Activated CD8-positive, alpha-beta memory T cell treated with anti-CD3 and anti-CD28 coated beads for 24 hours (primary cell): ENCODE results near the gene HLA-DOB.

Source experiments
- DNase-seq: peaks from one replicate; pipeline ENCODE4 v3.0.0-alpha.2; 2020

Gene HLA-DOB

DNA sequence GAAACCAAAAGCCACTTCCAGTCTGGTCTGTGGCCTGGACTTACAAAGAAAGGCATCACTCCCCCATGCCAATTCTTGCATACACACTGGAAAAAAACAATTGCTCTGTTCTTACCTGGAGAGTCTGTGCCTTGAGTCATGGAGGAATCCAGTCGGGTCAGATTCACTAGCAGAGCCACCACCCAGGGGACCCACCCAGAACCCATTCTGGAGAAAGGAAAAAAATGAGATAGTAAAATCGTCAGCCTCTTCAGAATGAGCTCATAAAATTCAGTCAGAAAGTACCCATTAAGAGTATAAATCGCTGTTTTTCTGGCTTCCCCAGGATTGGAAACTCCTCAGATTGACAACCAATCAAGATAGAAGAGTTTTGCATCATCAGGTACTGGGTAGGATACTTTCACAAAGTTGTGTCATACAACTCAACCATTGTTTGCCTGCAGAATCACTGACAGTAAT, at the start of gene HLA-DOB:
Gene HLA-DOB (minus strand): TSS at position 257 of the 459 bp plus-strand sequence. CDS start 51 bp downstream, at position 206.
- no peak for DNase-seq

DNA sequence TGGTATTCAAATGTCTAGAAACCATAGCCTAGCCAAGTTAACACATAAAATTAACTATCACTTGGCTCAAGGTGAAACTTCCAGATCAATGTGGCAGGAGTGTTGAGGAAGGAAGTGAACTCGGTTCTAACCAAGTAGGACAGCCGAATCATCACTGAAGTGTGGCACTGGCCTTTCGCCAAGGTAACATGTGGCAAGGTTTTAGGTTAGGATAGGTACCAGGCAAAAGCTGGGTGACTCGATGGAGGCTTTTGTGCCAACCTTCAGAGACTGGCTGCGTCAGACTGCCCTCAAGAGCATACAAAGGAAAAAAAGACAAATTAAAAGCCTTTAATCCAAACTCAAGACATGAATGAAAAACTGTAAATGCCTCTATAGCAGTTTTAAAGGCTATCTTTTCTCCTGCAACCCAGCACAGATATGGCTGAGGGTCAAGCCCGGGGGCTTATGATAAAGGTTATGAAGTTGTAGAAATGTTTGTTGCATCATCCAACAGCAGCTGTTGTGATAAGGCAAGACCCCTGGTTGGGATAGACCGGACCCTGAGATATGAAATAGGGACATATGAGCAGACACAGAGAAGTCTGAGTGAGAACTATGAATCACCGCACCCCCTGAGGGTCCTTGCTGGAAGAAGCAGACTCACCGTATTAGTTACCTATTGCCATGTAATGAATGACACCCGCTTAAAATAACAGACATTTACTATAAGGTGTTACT, 49.1 kb upstream of the HLA-DOB start:
- peak; percentile 56 for DNase-seq

DNA sequence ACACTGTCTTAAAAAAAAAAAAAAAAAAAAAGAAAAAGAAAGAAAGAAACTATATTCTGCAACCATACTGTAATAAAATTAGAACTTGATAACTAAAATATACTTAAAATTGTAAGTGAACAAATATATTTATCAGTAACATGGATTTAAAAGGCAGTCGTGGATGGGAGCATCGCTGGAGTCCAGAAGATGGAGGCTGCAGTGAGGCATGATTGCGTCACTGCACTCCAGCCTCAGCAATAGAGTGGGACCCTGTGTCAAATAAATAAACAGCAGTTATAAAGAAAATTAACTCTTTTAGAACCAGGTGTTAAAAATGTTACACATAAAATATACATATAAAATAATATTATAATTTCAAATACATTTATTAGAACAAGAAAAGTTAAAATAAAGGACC, 45.9 kb upstream of the HLA-DOB start:
- DNase-seq, result no peak

DNA sequence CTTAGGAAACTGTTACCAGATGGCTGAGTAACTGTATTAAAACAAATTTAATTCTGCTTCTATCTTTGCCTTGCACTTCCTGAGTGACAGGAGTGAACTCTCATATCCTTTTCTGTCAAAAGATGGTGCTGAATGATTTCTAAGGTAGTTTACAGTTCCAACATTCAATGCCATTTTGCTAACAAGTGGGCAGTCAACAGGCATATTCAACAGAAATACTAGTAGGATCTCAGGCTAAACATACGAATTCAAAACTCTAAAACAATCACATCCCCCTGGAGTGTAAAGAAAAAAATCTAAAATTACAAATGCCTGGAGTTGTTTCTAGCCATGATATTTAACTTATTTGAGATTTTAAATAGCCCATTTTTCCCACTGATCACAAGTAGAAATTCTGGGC, 43.9 kb upstream of the HLA-DOB start:
- no peak for DNase-seq

DNA sequence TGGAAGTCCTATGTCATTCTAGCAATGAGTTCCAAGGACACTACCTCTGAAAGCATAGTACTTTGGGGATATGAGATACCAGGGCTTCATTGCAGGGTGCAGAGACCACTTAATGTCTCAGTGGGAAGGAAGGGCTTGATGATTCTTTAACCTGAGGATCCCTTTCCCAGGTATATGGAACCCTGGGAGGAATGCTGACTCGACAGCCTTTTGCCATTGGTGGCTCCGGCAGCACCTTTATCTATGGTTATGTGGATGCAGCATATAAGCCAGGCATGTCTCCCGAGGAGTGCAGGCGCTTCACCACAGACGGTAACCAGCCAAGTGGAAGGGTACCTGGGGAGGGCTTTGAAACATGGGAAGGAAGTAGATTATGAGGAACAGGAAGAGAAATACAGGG, 41.4 kb upstream of the HLA-DOB start:
- no peak for DNase-seq

DNA sequence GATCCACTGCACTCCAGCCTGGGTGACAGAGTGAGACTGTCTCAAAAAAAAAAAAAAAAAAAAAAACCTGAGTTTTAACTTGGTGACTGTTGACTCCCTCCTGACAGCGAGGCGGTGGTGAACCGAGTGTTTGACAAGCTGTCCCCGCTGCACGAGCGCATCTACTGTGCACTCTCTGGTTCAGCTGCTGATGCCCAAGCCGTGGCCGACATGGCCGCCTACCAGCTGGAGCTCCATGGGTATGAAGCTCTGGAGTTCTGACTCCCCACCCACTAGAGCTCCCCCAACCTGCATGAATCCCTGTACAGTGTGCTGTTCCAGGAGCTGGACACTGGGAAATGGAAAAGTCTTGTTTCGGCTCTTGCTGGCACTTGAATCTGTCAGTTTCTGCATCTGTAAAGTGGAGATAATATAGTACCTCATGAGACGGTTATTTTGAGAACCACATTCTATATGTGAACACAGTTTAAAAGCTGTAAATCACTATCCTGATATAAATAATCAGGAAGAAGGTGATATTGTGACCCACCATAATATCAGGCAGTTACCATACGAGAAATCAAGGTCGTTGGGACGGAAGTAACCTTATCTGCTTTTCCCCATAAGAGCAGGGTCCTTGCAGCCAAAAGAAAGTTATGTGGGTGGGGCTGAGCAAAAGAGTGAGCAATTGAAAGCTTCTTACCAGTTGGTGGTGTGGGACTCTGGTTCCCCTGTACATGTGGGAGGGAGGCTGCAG, 40.5 kb upstream of the HLA-DOB start:
- no peak for DNase-seq

DNA sequence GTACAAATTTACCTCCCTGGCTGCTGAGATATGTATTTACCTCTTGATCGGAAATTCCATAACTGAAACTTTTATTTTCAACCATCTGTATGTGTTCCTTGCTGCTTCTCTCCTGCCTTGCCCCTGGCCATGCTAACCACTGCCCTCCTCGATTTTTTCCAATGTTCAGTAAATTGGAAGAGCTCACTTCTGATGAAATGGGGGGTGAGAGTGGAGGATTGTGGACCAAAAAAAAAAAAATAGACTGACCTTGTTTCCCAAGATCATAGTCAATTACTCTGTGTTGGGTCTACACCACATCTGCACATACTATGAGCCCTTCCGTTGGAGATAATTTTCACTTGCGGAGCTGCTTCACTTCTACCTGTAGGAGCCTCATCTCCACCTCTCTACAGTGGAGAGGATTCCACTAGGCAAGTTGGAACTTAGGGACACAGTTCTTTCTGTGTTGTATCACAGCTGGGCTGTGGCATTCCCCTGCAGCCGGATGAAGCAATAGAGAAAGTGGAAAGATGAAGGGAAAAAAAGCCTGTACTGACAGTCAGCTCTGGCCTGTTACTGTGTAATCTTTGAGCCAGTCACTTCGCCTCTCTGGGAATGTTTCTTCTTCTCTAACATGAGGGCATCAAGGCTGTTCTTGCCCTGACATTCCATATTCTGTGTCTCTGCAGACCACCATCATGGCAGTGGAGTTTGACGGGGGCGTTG, 38.8 kb upstream of the HLA-DOB start:
- no peak for DNase-seq

DNA sequence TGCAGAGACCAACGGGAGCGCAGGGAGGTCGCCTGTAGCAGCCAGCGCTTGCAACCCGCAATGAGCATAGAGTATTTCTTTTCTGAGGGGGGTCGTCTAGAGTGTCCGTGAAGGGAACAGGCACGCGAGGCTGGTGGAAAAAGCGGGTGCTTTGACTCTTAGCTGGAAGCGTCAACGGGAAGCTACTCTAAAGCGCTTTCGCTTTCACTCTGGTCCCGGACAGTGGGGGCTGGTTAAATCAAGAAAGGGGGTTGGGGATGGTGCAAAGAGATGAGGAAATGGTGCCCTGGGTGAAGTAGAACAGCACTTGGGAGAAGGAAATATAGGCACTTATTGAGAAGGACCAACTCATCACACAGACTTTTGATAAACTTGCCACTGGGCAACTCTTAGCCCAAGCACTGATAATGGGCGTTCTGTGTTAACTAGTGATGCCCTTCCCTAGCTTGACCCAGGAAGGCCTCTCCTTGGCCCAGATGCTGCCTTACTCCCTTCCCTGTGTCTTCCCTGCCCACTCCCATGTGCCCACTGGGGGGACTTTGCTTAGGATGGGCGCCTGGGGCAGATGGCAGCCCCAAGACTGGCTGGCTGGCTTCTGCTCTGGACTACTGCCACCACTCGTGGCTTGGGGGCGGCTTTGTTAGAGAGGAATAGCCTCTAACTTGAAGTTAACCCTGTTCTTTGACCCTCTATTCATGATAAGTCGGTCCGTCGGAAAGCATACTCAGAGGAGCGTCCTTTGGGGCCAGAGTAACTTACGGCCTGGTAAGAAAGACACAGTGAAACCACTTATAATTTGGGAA, 37.8 kb upstream of the HLA-DOB start:
- DNase-seq, result peak; percentile 75

DNA sequence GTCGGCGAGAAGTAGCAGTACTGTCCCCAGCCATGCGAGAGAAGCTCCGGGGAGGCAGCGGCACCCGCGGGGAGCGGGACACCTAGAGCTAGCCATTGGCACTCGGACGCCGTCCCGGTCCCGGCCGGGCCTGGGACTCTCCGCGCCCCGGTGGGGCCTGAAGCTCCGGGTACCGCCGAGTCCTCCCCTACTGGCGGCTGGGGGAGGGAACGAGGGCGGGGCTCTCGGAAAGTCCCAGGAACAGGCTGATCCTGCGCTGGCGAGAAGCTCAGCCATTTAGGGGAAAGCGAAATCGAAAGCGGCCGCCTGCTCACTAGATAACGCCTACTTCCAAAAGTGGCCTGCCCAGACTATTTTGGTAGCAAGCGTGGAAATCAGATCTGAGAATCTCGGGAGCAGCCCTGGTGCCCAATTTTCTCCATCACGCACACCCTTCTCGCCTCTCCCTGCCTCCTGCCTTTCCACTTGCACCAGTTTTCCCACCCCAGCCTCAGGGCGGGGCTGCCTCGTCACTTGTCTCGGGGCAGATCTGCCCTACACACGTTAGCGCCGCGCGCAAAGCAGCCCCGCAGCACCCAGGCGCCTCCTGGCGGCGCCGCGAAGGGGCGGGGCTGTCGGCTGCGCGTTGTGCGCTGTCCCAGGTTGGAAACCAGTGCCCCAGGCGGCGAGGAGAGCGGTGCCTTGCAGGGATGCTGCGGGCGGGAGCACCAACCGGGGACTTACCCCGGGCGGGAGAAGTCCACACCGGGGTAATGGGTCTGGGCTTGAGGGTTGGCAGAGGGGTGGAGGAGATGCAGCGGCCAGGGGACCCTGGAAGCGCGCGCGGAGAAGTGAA, 37.0 kb upstream of the HLA-DOB start, which contains the start of the genes PSMB9 and TAP1:
Gene PSMB9 (plus strand): TSS at position 652 of the 835 bp plus-strand sequence. CDS start 38 bp downstream, at position 690.
Gene TAP1 (minus strand): TSS at position 164 of the 835 bp plus-strand sequence. CDS start 68 bp downstream, at position 96.
- DNase-seq, result peak; percentile 97

DNA sequence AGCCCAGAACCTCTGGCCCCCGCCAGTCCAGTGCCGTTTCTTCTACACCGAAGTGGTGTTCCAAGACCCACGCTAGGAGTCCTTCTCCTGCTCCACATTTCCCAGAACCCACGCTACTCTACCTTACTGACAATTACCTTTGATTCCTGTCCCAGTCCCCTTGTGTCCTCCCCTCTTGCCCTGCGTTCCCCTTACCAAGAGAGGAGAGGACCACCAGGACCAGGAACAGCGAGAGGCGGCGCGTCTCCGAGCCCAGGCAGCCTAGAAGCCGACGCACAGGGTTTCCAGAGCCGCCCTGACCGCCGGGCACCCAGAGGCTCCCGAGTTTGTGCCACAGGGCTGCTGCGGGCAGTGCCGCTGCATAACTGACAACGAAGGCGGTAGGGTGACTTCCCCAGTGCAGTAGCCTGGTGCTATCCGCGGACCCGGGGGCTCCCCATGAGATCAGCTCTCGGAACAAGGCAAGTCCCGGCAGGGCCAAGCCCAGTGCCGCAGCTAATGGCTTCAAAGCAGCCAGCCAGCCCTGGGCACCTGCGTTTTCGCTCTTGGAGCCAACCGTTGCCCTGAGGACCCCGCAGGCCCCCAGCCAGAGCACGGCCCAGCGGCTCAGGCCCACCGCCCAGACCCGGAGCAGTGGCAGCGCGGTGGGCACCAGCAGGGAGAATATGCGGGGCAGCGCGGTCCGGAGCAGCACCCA, 36.2 kb upstream of the HLA-DOB start:
- DNase-seq, result peak; percentile 85

DNA sequence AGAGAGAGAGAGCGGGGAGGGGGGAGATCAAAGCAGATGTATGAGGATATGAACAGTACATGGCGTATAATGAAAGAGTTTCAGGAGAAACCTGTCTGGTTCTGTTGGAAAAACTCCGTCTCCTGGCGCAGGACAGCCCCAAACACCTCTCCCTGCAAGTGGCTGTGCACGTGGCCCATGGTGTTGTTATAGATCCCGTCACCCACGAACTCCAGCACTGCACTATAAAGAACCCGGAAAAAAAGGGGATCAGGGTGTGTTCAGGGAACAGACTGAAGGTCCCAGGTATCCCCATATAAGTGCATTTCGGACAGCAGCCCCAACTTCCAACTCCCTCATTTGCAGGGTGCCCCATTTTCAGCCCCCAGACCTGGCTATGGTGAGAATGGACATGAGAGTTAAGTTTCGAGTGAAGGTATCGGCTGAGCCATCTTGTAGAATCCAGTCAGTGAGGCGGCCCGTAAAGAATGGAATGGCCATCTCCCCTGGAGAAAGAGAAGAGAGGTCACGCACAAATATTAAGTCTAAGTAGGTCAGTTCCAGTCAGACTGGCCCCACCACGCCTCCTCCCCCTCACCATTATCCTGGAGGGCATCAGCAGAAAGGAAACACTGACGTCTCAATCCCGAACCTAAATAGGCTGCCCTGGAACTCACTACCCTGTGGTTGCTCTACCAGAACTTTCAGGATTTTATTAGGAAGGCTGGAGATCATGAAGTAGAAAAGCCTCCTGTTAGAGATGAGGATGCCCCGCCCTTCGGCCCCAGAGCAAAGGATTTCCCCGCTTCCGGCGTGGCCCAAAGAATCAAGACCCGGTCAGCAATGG, 35.4 kb upstream of the HLA-DOB start:
- peak; percentile 65 for DNase-seq

DNA sequence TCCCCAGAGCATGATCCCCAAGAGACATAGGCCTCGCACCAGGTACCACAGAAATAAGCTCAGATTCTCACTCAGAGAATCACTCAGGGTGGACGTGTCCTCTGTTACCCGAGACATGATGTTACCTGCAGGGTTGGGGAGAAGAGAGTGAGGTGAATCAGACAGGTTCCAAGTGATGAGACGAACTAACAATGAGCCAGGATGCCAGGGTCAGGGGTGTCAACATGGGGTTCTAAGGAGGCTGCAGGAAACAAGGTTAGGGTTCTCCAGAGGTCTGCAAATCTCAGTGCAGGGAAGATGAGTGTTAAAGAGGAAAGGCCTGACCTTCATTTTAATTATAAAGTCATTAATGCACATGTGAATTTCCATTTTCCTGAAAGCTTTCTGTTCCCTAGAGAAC, 34.2 kb upstream of the HLA-DOB start:
- DNase-seq, result no peak

DNA sequence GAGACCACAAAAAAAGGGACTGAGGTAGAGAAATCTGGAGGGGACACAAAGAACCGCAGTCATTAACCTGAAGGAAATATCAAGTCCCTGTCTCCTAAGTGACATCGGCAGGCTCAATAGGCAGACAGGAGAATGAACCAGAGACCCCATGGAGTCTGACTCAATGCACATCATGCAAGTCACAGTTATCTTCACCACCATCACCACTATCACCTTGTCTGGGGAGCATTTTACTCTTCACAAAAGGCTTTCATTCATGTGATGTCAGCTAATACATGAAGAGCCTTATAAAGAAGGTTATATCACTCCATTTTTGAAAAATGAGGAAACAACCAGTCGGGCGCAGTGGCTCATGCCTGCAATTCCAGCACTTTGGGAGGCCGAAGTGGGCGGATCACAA, 32.3 kb upstream of the HLA-DOB start:
- DNase-seq, result no peak

DNA sequence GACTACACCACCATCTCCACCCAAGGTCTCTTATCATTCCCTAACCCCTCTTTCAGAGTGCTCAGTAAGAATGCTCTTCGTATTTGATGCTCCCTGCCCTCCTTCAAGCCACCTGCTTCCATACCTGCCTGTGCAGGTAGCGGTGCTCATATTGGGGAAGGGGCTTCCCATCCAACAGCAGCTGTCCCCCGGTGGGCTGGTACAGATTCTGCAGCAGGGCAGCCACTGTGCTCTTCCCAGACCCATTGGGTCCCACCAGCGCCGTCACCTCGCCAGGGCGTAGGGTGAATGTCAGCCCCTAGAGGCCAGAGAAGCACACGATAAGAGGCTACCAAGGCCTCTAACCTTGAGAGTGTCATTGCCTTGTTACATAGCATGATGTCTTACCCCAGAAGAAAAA, 31.0 kb upstream of the HLA-DOB start:
- no peak for DNase-seq

DNA sequence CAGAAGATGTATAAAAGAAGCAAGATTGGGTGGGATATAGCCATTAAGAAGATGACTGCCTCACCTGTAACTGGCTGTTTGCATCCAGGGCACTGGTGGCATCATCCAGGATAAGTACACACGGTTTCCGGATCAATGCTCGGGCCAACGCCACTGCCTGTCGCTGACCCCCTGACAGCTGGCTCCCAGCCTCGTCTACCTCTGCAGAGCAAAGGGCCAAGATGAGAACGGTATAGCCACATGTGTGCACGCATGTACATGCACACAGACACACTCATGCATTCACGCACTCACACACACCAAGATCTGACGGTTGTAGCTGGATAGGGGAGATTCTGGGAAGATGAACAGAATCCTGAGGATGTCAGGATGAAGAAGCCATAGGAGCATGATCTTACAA, 30.2 kb upstream of the HLA-DOB start:
- DNase-seq, result no peak

DNA sequence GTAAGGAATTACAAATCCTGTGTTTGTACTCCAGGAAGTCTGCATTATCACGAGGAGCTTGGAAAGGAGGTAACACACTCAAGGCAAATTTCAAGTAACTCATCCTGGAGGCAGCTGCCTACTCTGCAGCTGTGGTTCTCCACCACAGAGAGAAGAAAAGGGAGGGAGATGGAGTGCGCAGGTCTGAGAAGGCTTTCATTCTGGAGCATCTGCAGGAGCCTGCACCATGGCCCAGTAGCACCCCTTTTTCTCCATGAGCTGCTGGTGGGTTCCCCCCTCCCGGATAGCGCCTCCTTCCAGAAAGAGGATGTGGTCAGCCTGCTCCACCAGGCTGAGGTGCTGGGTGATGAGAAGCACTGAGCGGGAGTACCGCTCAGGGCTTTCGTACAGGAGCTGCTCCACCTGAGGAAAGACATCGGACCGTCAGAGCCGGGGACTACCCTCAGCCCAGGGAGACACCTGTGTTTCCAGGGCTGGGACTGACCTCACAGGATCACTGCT, 28.6 kb upstream of the HLA-DOB start:
- DNase-seq, result peak; percentile 80

DNA sequence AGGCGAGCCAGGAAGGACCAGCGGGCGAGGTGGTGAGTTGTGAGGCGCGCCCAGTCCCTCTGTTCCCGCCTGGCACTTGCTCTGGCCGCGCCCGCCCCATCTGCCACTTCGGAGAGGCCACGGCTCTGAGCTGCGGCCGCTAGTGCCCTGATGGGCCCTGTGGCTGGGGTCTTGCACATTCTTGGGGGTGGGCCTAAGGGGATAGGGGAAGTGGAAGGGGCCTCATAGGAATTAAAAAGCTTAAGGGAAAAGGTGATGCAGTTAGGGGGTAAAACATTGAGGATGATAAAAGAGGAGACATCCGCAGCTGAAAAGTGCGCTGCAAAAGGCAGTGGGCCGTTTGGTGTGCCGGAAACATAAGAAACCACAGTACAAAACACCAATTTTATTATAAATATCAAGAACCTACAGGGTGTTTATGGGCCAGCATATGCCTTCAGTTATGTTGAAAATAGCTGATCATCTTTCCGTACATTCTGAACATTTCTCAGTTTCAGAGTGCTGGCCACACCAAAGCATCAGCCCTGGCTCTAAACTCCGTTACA, 28.1 kb upstream of the HLA-DOB start:
- DNase-seq, result no peak

DNA sequence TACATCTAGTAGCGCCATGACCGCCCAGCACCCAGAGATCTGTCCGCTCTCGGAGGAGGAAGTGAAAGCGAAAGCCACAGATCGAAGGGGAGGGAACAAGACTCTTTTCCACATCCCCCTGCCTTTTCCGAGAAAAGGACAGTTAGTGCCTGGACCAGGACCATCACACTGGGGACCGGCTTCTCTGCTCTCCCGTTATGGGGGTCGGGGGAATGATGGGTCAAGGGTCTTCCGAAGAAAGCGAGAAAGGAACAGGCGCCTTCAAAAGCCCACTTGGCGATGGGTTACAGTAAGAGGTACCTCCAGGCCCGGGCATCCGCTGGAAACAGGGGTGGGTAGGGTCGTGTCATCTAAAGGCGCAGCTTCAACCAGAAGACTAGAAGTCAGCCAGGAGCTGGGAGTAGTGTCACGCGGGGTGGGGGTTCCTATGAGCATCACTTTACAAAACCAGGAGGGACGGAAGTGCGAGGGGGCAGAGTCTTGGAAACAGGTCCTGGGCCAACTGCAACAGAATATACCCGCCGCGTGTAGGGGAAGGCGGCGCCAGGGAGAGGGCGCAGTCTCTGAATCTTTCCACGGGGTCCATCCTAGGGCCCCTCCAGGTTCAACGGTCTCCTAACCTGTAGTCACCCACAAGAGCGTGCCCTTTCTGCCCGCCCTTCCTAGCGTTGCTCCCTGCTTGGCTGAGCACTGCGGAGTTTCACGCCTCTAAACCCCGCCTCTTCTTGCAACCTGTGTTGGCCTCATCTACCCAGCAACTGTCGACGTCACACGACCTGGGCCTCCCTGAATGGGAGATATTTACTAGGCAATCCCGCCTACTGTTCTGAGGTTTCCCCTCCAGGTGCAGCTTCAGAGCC, 27.4 kb upstream of the HLA-DOB start, which contains the start of gene PSMB8:
Gene PSMB8 (minus strand): TSS at position 69 of the 860 bp plus-strand sequence. CDS start 51 bp downstream, at position 18.
- peak; percentile 99 for DNase-seq
